Measurements from ENCODE around the gene HCRTR1.

GRCh38 chr1:31583082-31583994 is 34.2 kb upstream of the HCRTR1 start:
- TF ChIP-seq CTCF (conservative IDR thresholded peaks at IDR 0.05 in 1 of 2, IDR thresholded peaks at IDR 0.05 in 1 of 2; ENCODE audit: low read depth in 1 of 2, low read length in 2 of 2) (no peak), EZH2 (IDR thresholded peaks at IDR 0.05; ENCODE audit: low read length, missing control alignments) (no peak)

Data from fibroblast of lung (primary cell).